ENCODE data around the gene RNF114. TPM values are rescaled to one million over a fixed set of nuclear protein-coding genes. Genes with fewer than 3 reads are reported as not detected.

Gene RNF114
- total RNA-seq, 1 donor from 2014 or later: 138 TPM

DNA sequence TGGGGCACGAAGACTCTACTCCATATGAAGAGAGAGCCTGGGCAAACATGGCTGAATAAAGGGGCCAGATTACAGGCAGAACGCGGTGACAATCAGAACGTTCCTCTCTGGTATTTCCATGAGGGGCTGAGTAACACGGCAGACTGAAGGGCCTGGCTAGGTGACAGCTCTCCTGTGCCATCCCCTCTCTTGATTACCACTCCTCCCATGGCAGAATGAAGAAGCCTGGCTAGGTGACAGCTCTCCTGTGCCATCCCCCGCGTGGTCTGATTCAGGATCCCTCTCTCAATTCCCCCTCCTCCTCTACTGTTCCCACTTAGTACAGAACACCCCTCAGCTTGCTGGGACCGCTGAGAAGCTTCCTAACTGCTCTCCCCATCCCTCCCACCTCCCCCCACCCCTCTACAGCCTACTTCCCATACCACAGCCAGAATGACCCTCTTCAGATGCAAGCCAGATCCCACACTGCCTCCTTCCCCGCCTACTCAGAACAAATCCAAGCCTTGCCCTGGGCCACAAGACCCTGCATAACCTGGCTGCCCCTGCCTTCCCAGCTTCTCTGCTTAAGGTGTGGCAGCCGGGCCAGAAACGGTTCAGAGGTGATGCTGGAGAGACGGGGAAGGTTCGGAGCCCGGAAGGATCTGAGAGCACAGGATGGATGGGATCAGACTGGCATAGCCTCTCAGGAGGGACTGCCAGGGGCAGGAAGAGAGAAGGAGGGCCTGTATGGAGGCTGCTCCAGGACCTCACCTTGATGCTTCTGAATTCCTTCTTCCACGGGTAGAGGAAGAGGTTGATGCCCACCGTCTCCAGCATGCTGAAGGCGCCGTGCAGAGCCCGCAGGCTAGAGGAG lies 28.6 kb upstream of the RNF114 start:
- TF ChIP-seq, protein P1, sequence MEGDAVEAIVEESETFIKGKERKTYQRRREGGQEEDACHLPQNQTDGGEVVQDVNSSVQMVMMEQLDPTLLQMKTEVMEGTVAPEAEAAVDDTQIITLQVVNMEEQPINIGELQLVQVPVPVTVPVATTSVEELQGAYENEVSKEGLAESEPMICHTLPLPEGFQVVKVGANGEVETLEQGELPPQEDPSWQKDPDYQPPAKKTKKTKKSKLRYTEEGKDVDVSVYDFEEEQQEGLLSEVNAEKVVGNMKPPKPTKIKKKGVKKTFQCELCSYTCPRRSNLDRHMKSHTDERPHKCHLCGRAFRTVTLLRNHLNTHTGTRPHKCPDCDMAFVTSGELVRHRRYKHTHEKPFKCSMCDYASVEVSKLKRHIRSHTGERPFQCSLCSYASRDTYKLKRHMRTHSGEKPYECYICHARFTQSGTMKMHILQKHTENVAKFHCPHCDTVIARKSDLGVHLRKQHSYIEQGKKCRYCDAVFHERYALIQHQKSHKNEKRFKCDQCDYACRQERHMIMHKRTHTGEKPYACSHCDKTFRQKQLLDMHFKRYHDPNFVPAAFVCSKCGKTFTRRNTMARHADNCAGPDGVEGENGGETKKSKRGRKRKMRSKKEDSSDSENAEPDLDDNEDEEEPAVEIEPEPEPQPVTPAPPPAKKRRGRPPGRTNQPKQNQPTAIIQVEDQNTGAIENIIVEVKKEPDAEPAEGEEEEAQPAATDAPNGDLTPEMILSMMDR (IDR thresholded peaks at IDR 0.05; ENCODE audit: insufficient read depth, low read length, poor library complexity, severe bottlenecking): no peak

DNA sequence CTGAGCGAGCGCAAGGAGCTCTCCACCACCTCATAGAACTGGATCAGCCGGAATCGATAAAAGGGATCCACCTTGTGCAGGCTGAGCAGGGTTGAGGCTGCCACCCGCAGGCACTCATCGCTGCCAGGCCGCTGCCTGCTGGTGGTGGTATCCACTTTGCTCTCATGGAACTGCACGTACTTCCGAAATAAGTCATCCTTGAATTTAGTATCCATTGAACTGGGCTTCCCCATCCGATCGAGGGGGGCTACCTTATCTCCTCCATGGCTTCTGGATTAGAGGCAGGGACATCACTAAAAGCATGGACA lies 28.0 kb upstream of the RNF114 start:
- no peak for DNase-seq (ENCODE audit: low read depth)
- H3K4me3 ChIP-seq (ENCODE audit: low read depth, low read length): no peak overlapping the region
- peaks cover 1% of the 10 kb centered on the region for H3K36me3 ChIP-seq (ENCODE audit: control insufficient read depth, insufficient read depth, low read length)
- no peaks in the 10 kb centered on the region for H3K27me3 ChIP-seq (ENCODE audit: control insufficient read depth, insufficient read depth, low read length)
- TF ChIP-seq, protein P1 (IDR thresholded peaks at IDR 0.05; ENCODE audit: insufficient read depth, low read length, poor library complexity, severe bottlenecking): no peak

More for the DNA sequence above, 28.6 kb upstream of the RNF114 start:
- H3K4me3 ChIP-seq (ENCODE audit: low read depth, low read length): no peak overlapping the region
- no peaks in the 10 kb centered on the region for H3K27me3 ChIP-seq (ENCODE audit: control insufficient read depth, insufficient read depth, low read length)
- DNase-seq (ENCODE audit: low read depth): no peak
- H3K36me3 ChIP-seq (ENCODE audit: control insufficient read depth, insufficient read depth, low read length): peaks cover 1% of the 10 kb centered on the region

DNA sequence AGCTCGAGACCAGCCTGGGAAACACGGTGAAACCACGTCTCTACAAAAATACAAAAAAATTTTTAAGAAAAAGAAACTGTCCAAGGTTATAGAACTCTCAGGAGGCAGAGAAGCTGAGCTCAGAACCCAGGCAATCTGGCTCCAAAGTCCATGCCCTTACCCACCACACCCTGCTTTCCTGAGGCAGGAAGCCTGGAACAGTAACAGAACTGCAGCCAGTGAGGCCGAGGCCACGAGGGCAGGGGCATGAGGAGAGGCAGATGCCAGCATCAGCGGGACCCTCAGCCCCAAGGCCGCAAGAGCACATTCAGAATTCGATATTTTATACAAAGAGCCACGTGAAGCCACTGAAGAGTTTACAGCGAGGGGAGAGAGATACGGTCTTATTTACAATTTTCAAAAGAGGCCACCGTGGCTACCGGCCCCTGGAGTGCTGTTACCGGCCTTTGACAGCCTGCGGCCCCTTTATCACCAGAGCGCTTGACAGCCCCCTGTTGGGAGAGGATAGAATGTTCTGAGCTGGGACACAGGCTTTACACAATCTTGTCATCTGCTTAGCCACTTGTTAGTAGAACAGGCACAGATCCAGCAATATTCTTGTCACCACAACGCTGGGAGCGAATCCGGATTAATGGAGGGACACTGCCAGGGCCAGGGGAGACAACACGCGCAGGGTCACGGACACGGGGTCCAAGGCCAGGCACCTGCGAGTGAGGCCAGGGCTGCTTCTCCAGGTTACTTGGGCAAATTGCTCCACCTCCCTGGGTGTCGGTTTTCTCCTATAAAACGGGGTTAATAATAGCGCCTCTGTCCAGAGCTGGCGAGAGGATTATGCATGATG lies 26.5 kb upstream of the RNF114 start:
- H3K36me3 ChIP-seq (ENCODE audit: control insufficient read depth, insufficient read depth, low read length): peaks cover 1% of the 10 kb centered on the region
- no peak overlapping the region for H3K4me3 ChIP-seq (ENCODE audit: low read depth, low read length)
- TF ChIP-seq, protein P1 (IDR thresholded peaks at IDR 0.05; ENCODE audit: insufficient read depth, low read length, poor library complexity, severe bottlenecking): peak; percentile 28
- DNase-seq (ENCODE audit: low read depth): no peak
- no peaks in the 10 kb centered on the region for H3K27me3 ChIP-seq (ENCODE audit: control insufficient read depth, insufficient read depth, low read length)

DNA sequence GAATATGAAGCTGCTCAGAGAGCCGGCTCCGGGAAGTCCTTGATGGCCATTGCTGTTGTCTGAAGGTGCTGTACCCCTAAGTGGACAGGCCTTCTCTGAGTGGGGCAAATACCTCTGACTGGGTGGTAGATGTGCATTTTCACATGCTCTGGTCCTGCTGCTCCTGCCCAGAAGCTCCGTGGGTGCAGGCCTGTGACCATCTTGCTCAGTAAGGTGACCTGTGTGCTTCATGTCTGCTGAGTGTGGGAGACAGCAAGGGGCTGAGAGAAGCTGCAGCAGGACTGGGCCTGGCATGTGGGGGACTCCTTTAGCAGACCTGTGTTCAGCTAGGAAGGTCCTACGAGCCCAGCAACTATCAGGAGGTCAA lies 25.9 kb upstream of the RNF114 start:
- Histone ChIP-seq H3K36me3 (ENCODE audit: control insufficient read depth, insufficient read depth, low read length) (peaks cover 1% of the 10 kb centered on the region), H3K4me3 (ENCODE audit: low read depth, low read length) (no peak overlapping the region), H3K27me3 (ENCODE audit: control insufficient read depth, insufficient read depth, low read length) (no peaks in the 10 kb centered on the region)
- DNase-seq (ENCODE audit: low read depth): no peak
- TF ChIP-seq, protein P1 (IDR thresholded peaks at IDR 0.05; ENCODE audit: insufficient read depth, low read length, poor library complexity, severe bottlenecking): no peak

DNA sequence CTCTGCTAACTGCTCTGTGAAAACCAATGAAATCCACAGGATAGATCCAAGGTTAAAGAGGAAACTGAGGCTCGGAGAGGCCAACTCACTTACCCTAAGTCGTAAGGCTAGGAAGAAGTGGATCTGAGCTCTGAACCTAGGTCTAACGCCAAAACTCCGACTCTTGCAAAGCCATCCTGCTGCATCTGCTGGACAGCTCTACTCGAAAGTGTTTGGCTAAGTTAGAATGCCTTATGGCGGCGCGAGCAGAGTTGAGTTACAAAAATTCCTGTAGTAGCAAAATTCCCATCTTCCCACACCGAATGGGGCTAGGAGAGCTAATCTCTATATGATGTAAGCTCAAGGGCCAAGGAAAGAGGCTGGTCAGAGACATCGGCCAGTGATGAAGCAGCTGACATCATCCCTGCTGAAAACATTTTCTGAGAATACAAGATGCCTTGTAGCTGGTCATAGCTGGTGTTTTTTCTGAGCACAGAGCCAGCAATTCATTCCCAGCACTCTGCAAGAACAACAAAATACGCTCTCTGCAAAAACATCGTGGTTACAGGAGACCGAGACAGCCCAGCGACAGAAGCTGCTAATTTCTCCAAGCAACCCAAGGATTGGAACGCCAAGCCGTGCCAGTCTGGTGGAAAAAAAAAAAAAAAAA lies 22.7 kb upstream of the RNF114 start:
- Histone ChIP-seq H3K36me3 (ENCODE audit: control insufficient read depth, insufficient read depth, low read length) (no peaks in the 10 kb centered on the region), H3K4me3 (ENCODE audit: low read depth, low read length) (no peak overlapping the region), H3K27me3 (ENCODE audit: control insufficient read depth, insufficient read depth, low read length) (no peaks in the 10 kb centered on the region)
- no peak for DNase-seq (ENCODE audit: low read depth)
- TF ChIP-seq, protein P1 (IDR thresholded peaks at IDR 0.05; ENCODE audit: insufficient read depth, low read length, poor library complexity, severe bottlenecking): no peak

All from kidney epithelial cell (primary cell).